ENCODE data around the gene SLC6A12.

DNA sequence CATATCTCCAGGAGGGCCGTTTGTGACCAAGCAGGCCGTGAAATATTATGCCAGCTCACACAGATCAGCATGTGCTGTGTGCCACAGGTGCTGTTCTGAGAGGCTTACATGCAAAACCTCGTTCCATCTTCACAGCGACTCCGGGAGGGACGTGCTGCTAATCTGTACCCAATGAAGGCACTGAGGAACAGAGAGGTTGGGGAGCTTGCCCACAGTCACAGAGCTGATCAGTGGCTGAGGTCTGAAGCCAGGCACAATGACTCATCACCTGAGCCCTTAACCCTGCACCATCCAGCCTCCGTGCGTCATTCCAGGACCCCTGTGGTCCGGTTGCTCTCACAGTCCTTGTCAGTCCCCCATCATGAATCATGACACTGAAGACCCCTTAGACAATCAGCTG, 66.7 kb downstream of the SLC6A12 start:
- TF ChIP-seq, protein P1, sequence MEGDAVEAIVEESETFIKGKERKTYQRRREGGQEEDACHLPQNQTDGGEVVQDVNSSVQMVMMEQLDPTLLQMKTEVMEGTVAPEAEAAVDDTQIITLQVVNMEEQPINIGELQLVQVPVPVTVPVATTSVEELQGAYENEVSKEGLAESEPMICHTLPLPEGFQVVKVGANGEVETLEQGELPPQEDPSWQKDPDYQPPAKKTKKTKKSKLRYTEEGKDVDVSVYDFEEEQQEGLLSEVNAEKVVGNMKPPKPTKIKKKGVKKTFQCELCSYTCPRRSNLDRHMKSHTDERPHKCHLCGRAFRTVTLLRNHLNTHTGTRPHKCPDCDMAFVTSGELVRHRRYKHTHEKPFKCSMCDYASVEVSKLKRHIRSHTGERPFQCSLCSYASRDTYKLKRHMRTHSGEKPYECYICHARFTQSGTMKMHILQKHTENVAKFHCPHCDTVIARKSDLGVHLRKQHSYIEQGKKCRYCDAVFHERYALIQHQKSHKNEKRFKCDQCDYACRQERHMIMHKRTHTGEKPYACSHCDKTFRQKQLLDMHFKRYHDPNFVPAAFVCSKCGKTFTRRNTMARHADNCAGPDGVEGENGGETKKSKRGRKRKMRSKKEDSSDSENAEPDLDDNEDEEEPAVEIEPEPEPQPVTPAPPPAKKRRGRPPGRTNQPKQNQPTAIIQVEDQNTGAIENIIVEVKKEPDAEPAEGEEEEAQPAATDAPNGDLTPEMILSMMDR (conservative IDR thresholded peaks at IDR 0.05; ENCODE audit: low read depth, low read length), result no peak
- TF ChIP-seq EZH2 (IDR thresholded peaks at IDR 0.05; ENCODE audit: low read length, unreplicated experiment) (no peak), EZH2phosphoT487 (IDR thresholded peaks at IDR 0.05; ENCODE audit: borderline replicate concordance, low read length) (no peak)
